Gastroesophageal sphincter (tissue), 4 donors: Measurements from ENCODE around the gene DSE. TPM values are rescaled to one million over a fixed set of nuclear protein-coding genes. Genes with fewer than 3 reads are reported as not detected.
A peak's percentile ranks its signal among the peaks of the same experiment; 100 is the strongest.

Source experiments
- ATAC-seq: fragments of 150-250 bp; one replicate; pipeline ENCODE4 v1.9.1; 2016; ENCODE audit warnings: mild to moderate bottlenecking, moderate library complexity
- H3K27ac ChIP-seq, 4 donors: fragments of 200-600 bp; sonication (generic) in 3 of 4; 1 replicate in 3 of 4; 2 replicates in 1 of 4; pipeline ENCODE4 v1.5.1; 2016 to 2019
- H3K27me3 ChIP-seq: fragments of 200-600 bp; sonication (generic); one replicate; pipeline ENCODE4 v1.5.1; 2019
- H3K36me3 ChIP-seq, 2 donors: fragments of 200-600 bp; sonication (generic); one replicate each; pipeline ENCODE4 v1.5.1; 2019; ENCODE audit warnings: control low read depth in 1 of 2
- H3K4me1 ChIP-seq, 3 donors: fragments of 200-600 bp; sonication (generic); 1 replicate in 2 of 3; 2 replicates in 1 of 3; pipeline ENCODE4 v1.5.1; 2016 to 2019; ENCODE audit warnings: control low read depth in 2 of 3
- H3K4me3 ChIP-seq, 2 donors: fragments of 200-600 bp; sonication (generic); one replicate each; pipeline ENCODE4 v1.5.1; 2019; ENCODE audit warnings: mild to moderate bottlenecking in 1 of 2, moderate library complexity in 1 of 2
- H3K9me3 ChIP-seq, 3 donors: fragments of 200-600 bp; sonication (generic); one replicate each; pipeline ENCODE4 v1.5.1; 2017 to 2019; ENCODE audit warnings: control low read depth in 2 of 3
- CTCF ChIP-seq, 4 experiments: fragments of 200-600 bp in 2 of 4; fragments of 450-650 bp in 2 of 4; sonication (generic) in 1 of 4; IDR thresholded peaks; one replicate each; pipeline ENCODE4 v1.5.1; 2017 to 2019; ENCODE audit warnings: antibody characterized with exemption in 4 of 4, mild to moderate bottlenecking in 2 of 4, moderate library complexity in 2 of 4
- EP300 ChIP-seq: sonication (generic); formaldehyde crosslinking; IDR thresholded peaks from one replicate; pipeline ENCODE4 v1.6.1; 2017; ENCODE audit warnings: antibody characterized with exemption, mild to moderate bottlenecking
- POLR2A ChIP-seq, 2 donors: fragments of 450-650 bp; IDR thresholded peaks; one replicate each; pipeline ENCODE4 v1.6.1; 2017; ENCODE audit warnings: antibody characterized with exemption in 2 of 2, mild to moderate bottlenecking in 2 of 2, moderate library complexity in 1 of 2
- POLR2AphosphoS5 ChIP-seq: sonication (generic); formaldehyde crosslinking; IDR thresholded peaks from one replicate; pipeline ENCODE4 v1.6.1; 2017; ENCODE audit warnings: antibody characterized with exemption
- WGBS, 2 donors: methylation state at CpG; one replicate each; pipeline ENCODE4 v1.1.5; 2018; ENCODE audit warnings: low coverage in 1 of 2; 5-methylcytosine and 5-hydroxymethylcytosine counted together
- total RNA-seq, 4 donors: library from RNA; depleted of rRNA; stranded (reverse); fragments of >200 nt; gene quantifications; one replicate each; pipeline ENCODE4 v1.1.0, GENCODE V29; 2016

Gene DSE
- total RNA-seq, 4 donors from 2014 or later = 26.3 to 45.4 (median 36.3) TPM

DNA sequence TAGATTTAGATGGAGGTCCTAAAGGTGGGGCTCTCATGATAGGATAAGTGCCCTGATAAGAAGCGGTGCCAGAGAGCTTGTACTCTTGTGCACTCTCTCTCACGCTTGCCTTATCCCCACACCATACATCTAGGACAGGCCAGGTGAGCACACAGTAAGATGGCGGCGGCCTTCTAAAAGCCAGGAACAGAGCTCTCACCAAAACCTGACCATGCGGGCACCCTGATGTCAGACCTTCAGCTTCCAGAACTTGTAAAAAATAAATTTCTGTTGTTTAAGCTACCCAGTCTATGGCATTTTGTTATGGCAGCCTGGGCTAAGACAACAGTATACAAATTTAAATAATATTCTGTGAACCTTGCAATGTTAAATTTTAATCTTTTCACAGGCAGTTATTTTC is 49.6 kb downstream of the DSE start:
- Histone ChIP-seq H3K27me3 (no peaks in the 10 kb centered on the region), H3K4me3 (no peak overlapping the region), H3K27ac (no peak overlapping the region), H3K9me3 (no peaks in the 10 kb centered on the region), H3K36me3 (no peaks in the 10 kb centered on the region), H3K4me1 (peaks cover 3 to 24% (median 3%) of the 10 kb centered on the region in 3 donors)
- WGBS, 2 donors = 98 to 100% methylated on average over 5 of the region's 5 CpGs
- no peak for TF ChIP-seq EP300
- no peak for TF ChIP-seq CTCF (IDR thresholded peaks at IDR 0.05)
- no peak for TF ChIP-seq POLR2A (IDR thresholded peaks at IDR 0.05)
- TF ChIP-seq POLR2AphosphoS5 = no peak
- ATAC-seq = no peak

DNA sequence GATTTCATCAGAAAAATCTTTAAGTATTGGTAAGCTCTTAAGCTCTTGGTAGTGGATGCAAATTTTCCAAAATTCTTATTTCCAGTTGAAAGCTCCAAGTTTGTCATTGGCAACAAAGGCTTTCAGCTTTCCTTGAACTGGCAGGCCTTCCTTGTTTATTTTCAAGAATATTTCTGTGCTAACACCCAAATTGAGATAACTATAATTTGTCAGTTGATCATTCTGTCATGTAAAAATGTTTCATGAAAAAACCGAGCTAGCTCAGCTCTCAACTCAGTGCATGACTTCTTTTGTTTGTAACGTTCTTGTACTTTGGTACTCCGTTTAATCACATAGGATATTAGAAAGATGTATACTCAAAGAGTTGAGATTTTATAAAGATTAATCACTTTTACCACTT is 51.5 kb downstream of the DSE start:
- Histone ChIP-seq H3K27ac (peak overlapping the region in 2 of 4 donors; percentile 48 to 57), H3K36me3 (peaks cover 0 to 10% of the 10 kb centered on the region in 2 donors), H3K9me3 (no peaks in the 10 kb centered on the region), H3K4me3 (no peak overlapping the region), H3K4me1 (peaks cover 3 to 24% (median 3%) of the 10 kb centered on the region in 3 donors), H3K27me3 (no peaks in the 10 kb centered on the region)
- WGBS, 2 donors = 20 to 25% methylated on average over 3 of the region's 3 CpGs
- TF ChIP-seq POLR2AphosphoS5 = no peak
- no peak for TF ChIP-seq POLR2A (IDR thresholded peaks at IDR 0.05)
- no peak for TF ChIP-seq CTCF (IDR thresholded peaks at IDR 0.05)
- no peak for TF ChIP-seq EP300
- peak; percentile 51 for ATAC-seq

GRCh38 chr6:116424001-116424400 is 53.3 kb downstream of the DSE start:
- Histone ChIP-seq H3K36me3 (peaks cover 0 to 21% of the 10 kb centered on the region in 2 donors), H3K4me1 (peaks cover 3 to 24% (median 3%) of the 10 kb centered on the region in 3 donors), H3K4me3 (no peak overlapping the region), H3K27ac (no peak overlapping the region), H3K9me3 (no peaks in the 10 kb centered on the region), H3K27me3 (no peaks in the 10 kb centered on the region)
- TF ChIP-seq CTCF (IDR thresholded peaks at IDR 0.05) = no peak
- 60 to 73% methylated on average over 1 of the region's 1 CpG for WGBS, 2 donors
- peak; percentile 50 for ATAC-seq

DNA sequence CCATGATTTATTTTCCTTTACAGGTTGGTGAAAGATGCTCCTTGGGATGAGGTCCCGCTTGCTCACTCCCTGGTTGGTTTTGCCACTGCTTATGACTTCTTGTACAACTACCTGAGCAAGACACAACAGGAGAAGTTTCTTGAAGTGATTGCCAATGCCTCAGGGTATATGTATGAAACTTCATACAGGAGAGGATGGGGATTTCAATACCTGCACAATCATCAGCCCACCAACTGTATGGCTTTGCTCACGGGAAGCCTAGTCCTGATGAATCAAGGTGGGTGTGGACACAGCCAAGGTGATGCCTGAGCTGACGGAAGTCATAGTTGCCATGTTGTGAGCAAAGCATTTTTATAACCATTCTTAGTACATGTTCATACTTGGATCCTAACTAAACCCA is 55.8 kb downstream of the DSE start:
- peaks cover 3 to 22% (median 3%) of the 10 kb centered on the region in 3 donors for H3K4me1 ChIP-seq
- 90 to 100% methylated on average over 2 to 3 of the region's 3 CpGs for WGBS, 2 donors
- no peak for ATAC-seq

More for the DNA sequence above, 55.8 kb downstream of the DSE start:
- no peak overlapping the region for H3K4me3 ChIP-seq
- no peaks in the 10 kb centered on the region for H3K9me3 ChIP-seq
- no peak overlapping the region for H3K27ac ChIP-seq
- H3K27me3 ChIP-seq = no peaks in the 10 kb centered on the region
- TF ChIP-seq EP300 (no peak), CTCF (IDR thresholded peaks at IDR 0.05) (no peak), POLR2A (IDR thresholded peaks at IDR 0.05) (no peak), POLR2AphosphoS5 (no peak)
- peaks cover 0 to 39% of the 10 kb centered on the region in 2 donors for H3K36me3 ChIP-seq
